Measurements from ENCODE around the gene SEC14L1.

SEC14L1 gene

GRCh38 chr17:77191244-77191643, 50.5 kb downstream of the SEC14L1 start:
- no peak for DNase-seq (ENCODE audit: low read depth)

- no peak for DNase-seq (ENCODE audit: low read depth)
These were observed 52.9 kb downstream of the SEC14L1 start for GRCh38 chr17:77193653-77194052.

- DNase-seq (ENCODE audit: low read depth), result no peak
These were observed 53.4 kb downstream of the SEC14L1 start for GRCh38 chr17:77194179-77194578.

- no peak for DNase-seq (ENCODE audit: low read depth)
These were observed 55.5 kb downstream of the SEC14L1 start for GRCh38 chr17:77196251-77196650.

- no peak for DNase-seq (ENCODE audit: low read depth)
These were observed 56.3 kb downstream of the SEC14L1 start for GRCh38 chr17:77197115-77197514.

GRCh38 chr17:77200711-77201110, 59.9 kb downstream of the SEC14L1 start:
- no peak for DNase-seq (ENCODE audit: low read depth)

GRCh38 chr17:77203436-77203835, 62.7 kb downstream of the SEC14L1 start:
- DNase-seq (ENCODE audit: low read depth), result no peak

GRCh38 chr17:77203846-77204245, 63.1 kb downstream of the SEC14L1 start:
- no peak for DNase-seq (ENCODE audit: low read depth)

GRCh38 chr17:77204536-77204935, 63.8 kb downstream of the SEC14L1 start:
- no peak for DNase-seq (ENCODE audit: low read depth)

- DNase-seq (ENCODE audit: low read depth), result no peak
These were observed 64.8 kb downstream of the SEC14L1 start for GRCh38 chr17:77205396-77206125.

- no peak for DNase-seq (ENCODE audit: low read depth)
These were observed 65.6 kb downstream of the SEC14L1 start for GRCh38 chr17:77206158-77206956.

- no peak for DNase-seq (ENCODE audit: low read depth)
These were observed 67.0 kb downstream of the SEC14L1 start for GRCh38 chr17:77207689-77208216.

GRCh38 chr17:77208217-77208808, 67.5 kb downstream of the SEC14L1 start:
- DNase-seq (ENCODE audit: low read depth), result no peak

- DNase-seq (ENCODE audit: low read depth), result no peak
These were observed 68.1 kb downstream of the SEC14L1 start for GRCh38 chr17:77208856-77209255.

GRCh38 chr17:77209330-77209748, 68.6 kb downstream of the SEC14L1 start:
- no peak for DNase-seq (ENCODE audit: low read depth)

- DNase-seq (ENCODE audit: low read depth), result no peak
These were observed 69.6 kb downstream of the SEC14L1 start for GRCh38 chr17:77210331-77210730.

- no peak for DNase-seq (ENCODE audit: low read depth)
These were observed 70.3 kb downstream of the SEC14L1 start for GRCh38 chr17:77210946-77211541.

GRCh38 chr17:77211681-77212080, 70.9 kb downstream of the SEC14L1 start:
- no peak for DNase-seq (ENCODE audit: low read depth)

GRCh38 chr17:77212081-77212832, 71.5 kb downstream of the SEC14L1 start:
- no peak for DNase-seq (ENCODE audit: low read depth)

GRCh38 chr17:77212833-77213777, 72.3 kb downstream of the SEC14L1 start:
- DNase-seq (ENCODE audit: low read depth), result no peak

GRCh38 chr17:77213778-77214132, 73.0 kb downstream of the SEC14L1 start:
- no peak for DNase-seq (ENCODE audit: low read depth)
